Measurements from ENCODE around the gene ABCA6. TPM values are rescaled to one million over a fixed set of nuclear protein-coding genes. Genes with fewer than 3 reads are reported as not detected.
"Not testable (repeated sequence)": the region's sequence is repeated elsewhere in the genome, so short reads cannot be mapped to it uniquely, and the experiment has no call there.

Gene ABCA6
- polyA plus RNA-seq, 1 experiment, result 0.36 TPM

GRCh38 chr17:69075823-69076222, 65.9 kb downstream of the ABCA6 start:
- ChIA-PET CTCF (no interaction called here), POLR2A (no interaction called here)

GRCh38 chr17:69073392-69073791, 68.3 kb downstream of the ABCA6 start:
- CTCF ChIA-PET; H3K27ac ChIP-seq (ENCODE audit: low read depth, low read length); DNase-seq (ENCODE audit: low read depth, low spot score); POLR2A ChIA-PET; H3K4me3 ChIP-seq (ENCODE audit: low read depth, low read length); H3K9me3 ChIP-seq (ENCODE audit: control insufficient read depth, insufficient read depth, low read length); H3K27me3 ChIP-seq (ENCODE audit: control insufficient read depth, insufficient read depth, low read length): not testable (repeated sequence)

More at GRCh38 chr17:69075823-69076222, 65.9 kb downstream of the ABCA6 start:
- no peak for DNase-seq (ENCODE audit: low read depth, low spot score)
- H3K27me3 ChIP-seq (ENCODE audit: control insufficient read depth, insufficient read depth, low read length), result no peaks in the 10 kb centered on the region
- no peak overlapping the region for H3K4me3 ChIP-seq (ENCODE audit: low read depth, low read length)
- no peak overlapping the region for H3K27ac ChIP-seq (ENCODE audit: low read depth, low read length)
- TF ChIP-seq CTCF (IDR thresholded peaks at IDR 0.05; ENCODE audit: low read depth, low read length), result no peak
- H3K9me3 ChIP-seq (ENCODE audit: control insufficient read depth, insufficient read depth, low read length), result no peaks in the 10 kb centered on the region

- H3K4me3 ChIP-seq (ENCODE audit: low read depth, low read length); H3K9me3 ChIP-seq (ENCODE audit: control insufficient read depth, insufficient read depth, low read length); DNase-seq (ENCODE audit: low read depth, low spot score); POLR2A ChIA-PET; H3K27ac ChIP-seq (ENCODE audit: low read depth, low read length); CTCF ChIA-PET; H3K27me3 ChIP-seq (ENCODE audit: control insufficient read depth, insufficient read depth, low read length): not testable (repeated sequence)
Measured at GRCh38 chr17:69072803-69073256, 68.9 kb downstream of the ABCA6 start.

GRCh38 chr17:69071233-69071586, 70.5 kb downstream of the ABCA6 start:
- H3K9me3 ChIP-seq (ENCODE audit: control insufficient read depth, insufficient read depth, low read length); CTCF ChIA-PET; H3K27me3 ChIP-seq (ENCODE audit: control insufficient read depth, insufficient read depth, low read length); H3K4me3 ChIP-seq (ENCODE audit: low read depth, low read length); H3K27ac ChIP-seq (ENCODE audit: low read depth, low read length); POLR2A ChIA-PET; DNase-seq (ENCODE audit: low read depth, low spot score): not testable (repeated sequence)

GRCh38 chr17:69070378-69071232, 71.1 kb downstream of the ABCA6 start:
- H3K9me3 ChIP-seq (ENCODE audit: control insufficient read depth, insufficient read depth, low read length); CTCF ChIA-PET: not testable (repeated sequence)

GRCh38 chr17:69069226-69069750, 72.4 kb downstream of the ABCA6 start:
- H3K27me3 ChIP-seq (ENCODE audit: control insufficient read depth, insufficient read depth, low read length), result no peaks in the 10 kb centered on the region
- no peak for DNase-seq (ENCODE audit: low read depth, low spot score)
- ChIA-PET CTCF (no interaction called here), POLR2A (no interaction called here)
- no peaks in the 10 kb centered on the region for H3K9me3 ChIP-seq (ENCODE audit: control insufficient read depth, insufficient read depth, low read length)
- TF ChIP-seq CTCF (IDR thresholded peaks at IDR 0.05; ENCODE audit: low read depth, low read length), result no peak
- H3K27ac ChIP-seq (ENCODE audit: low read depth, low read length), result no peak overlapping the region
- H3K4me3 ChIP-seq (ENCODE audit: low read depth, low read length), result no peak overlapping the region

More at GRCh38 chr17:69070378-69071232, 71.1 kb downstream of the ABCA6 start:
- H3K27ac ChIP-seq (ENCODE audit: low read depth, low read length); H3K4me3 ChIP-seq (ENCODE audit: low read depth, low read length); H3K27me3 ChIP-seq (ENCODE audit: control insufficient read depth, insufficient read depth, low read length); POLR2A ChIA-PET; DNase-seq (ENCODE audit: low read depth, low spot score): not testable (repeated sequence)
